Fibroblast of lung (primary cell): ENCODE measurements around the gene ZNF813. TPM values are rescaled to one million over a fixed set of nuclear protein-coding genes. Genes with fewer than 3 reads are reported as not detected.
A peak's percentile ranks its signal among the peaks of the same experiment; 100 is the strongest.

Source experiments
- DNase-seq, 2 donors: peaks; one replicate each; pipeline versions ENCODE4 v3.0.0 to v3.0.0-alpha.2; 2010; ENCODE audit warnings: low read depth in 2 of 2
- H2AFZ ChIP-seq: 2 replicates; pipeline ENCODE4 v1.5.1; 2012; ENCODE audit warnings: low read length, control low read depth, inconsistent platforms
- H3K27ac ChIP-seq: 2 replicates; pipeline ENCODE4 v1.5.1; 2011; ENCODE audit warnings: low read length, control low read depth; ENCODE audit not compliant: insufficient read depth
- H3K27me3 ChIP-seq: 2 replicates; pipeline ENCODE4 v1.5.1; 2011; ENCODE audit warnings: mild to moderate bottlenecking, low read length; ENCODE audit not compliant: control insufficient read depth, insufficient read depth
- H3K36me3 ChIP-seq: 2 replicates; pipeline ENCODE4 v1.5.1; 2011; ENCODE audit warnings: low read length; ENCODE audit not compliant: control insufficient read depth, insufficient read depth
- H3K4me1 ChIP-seq: 2 replicates; pipeline ENCODE4 v1.5.1; 2011; ENCODE audit warnings: low read length; ENCODE audit not compliant: control insufficient read depth, insufficient read depth; ENCODE audit errors: extremely low read depth
- H3K4me2 ChIP-seq: 2 replicates; pipeline ENCODE4 v1.5.1; 2011; ENCODE audit warnings: low read length, control low read depth; ENCODE audit not compliant: insufficient read depth; ENCODE audit errors: extremely low read depth
- H3K4me3 ChIP-seq, 4 experiments: fragments of 200-600 bp in 1 of 4; sonication (generic) in 1 of 4; replicated peaks in 1 of 4; 2 replicates each; pipeline ENCODE4 v1.5.1; 2011 to 2016; ENCODE audit warnings: low read length in 4 of 4, low read depth in 3 of 4, mild to moderate bottlenecking in 3 of 4, control low read depth in 2 of 4, inconsistent platforms in 1 of 4, mixed read lengths in 1 of 4; ENCODE audit not compliant: insufficient read depth in 1 of 4; ENCODE audit errors: control extremely low read depth in 1 of 4
- H3K79me2 ChIP-seq: 2 replicates; pipeline ENCODE4 v1.5.1; 2012; ENCODE audit warnings: mild to moderate bottlenecking, low read length, inconsistent platforms; ENCODE audit not compliant: control insufficient read depth, insufficient read depth
- H3K9ac ChIP-seq: 2 replicates; pipeline ENCODE4 v1.5.1; 2011; ENCODE audit warnings: mild to moderate bottlenecking, low read length, control low read depth; ENCODE audit not compliant: insufficient read depth
- H3K9me3 ChIP-seq: 2 replicates; pipeline ENCODE4 v1.5.1; 2012; ENCODE audit warnings: low read depth, low read length; ENCODE audit not compliant: control insufficient read depth, insufficient read depth
- H4K20me1 ChIP-seq: 2 replicates; pipeline ENCODE4 v1.5.1; 2011; ENCODE audit warnings: low read length; ENCODE audit not compliant: control insufficient read depth, insufficient read depth; ENCODE audit errors: extremely low read depth
- EZH2 ChIP-seq: IDR thresholded peaks from 2 replicates; pipeline ENCODE4 v1.5.1; 2012; ENCODE audit warnings: low read length, control low read depth, mild to moderate bottlenecking; ENCODE audit errors: missing control alignments
- polyA plus RNA-seq, 2 donors: library from polyadenylated mRNA; depleted of rRNA in 1 of 2; stranded (reverse) in 1 of 2; unstranded in 1 of 2; fragments of >200 nt; gene quantifications; 2 replicates each; pipeline ENCODE4 v1.2.1, GENCODE V29; 2011 to 2012; ENCODE audit warnings: missing spikeins in 1 of 2
- total RNA-seq: library from RNA; depleted of rRNA; stranded (reverse); fragments of >200 nt; gene quantifications from 2 replicates; pipeline ENCODE4 v1.2.1, GENCODE V29; 2014
- TF ChIP-seq, protein P1 (sequence below), 2 donors: IDR thresholded peaks in 1 of 2; conservative IDR thresholded peaks in 1 of 2; 1 replicate in 1 of 2; 2 replicates in 1 of 2; pipeline ENCODE4 v1.5.1; 2011 to 2012; ENCODE audit warnings: low read length in 2 of 2, control low read depth in 1 of 2, inconsistent platforms in 1 of 2, low read depth in 1 of 2, mild to moderate bottlenecking in 1 of 2

The ZNF813 gene
- total and polyA plus RNA-seq, 2 donors (not counting 1 experiment from before 2014, with no cell fraction given): 1.8 to 3.6 TPM

DNA sequence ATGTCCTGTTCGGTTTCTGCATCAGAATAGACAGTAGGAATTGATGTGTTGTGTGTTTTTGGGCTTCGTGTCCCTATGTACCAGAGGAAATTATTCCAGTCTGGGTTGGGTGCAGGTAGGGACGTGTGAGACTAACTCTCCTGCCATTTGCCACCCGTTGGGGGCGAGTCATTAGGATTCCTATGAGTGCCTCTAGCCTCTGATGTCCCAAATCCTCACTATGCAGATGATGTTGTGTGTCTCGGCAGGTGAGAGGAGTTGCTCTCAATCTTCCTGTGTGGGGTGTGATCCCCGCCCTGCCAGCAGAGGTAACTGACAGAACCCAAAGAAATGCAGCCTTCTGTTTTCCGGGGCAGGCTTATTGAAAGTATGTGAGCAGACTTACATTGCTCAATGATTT, 39.2 kb downstream of the ZNF813 start:
- Histone ChIP-seq H3K4me1 (no peaks in the 10 kb centered on the region), H3K27ac (no peak overlapping the region), H2AFZ (no peak overlapping the region), H3K9me3 (no peaks in the 10 kb centered on the region), H3K27me3 (no peaks in the 10 kb centered on the region), H4K20me1 (no peaks in the 10 kb centered on the region), H3K36me3 (no peaks in the 10 kb centered on the region), H3K9ac (no peak overlapping the region), H3K4me2 (no peak overlapping the region), H3K79me2 (no peaks in the 10 kb centered on the region), H3K4me3 (no peak overlapping the region)
- TF ChIP-seq EZH2: no peak
- TF ChIP-seq, protein P1, sequence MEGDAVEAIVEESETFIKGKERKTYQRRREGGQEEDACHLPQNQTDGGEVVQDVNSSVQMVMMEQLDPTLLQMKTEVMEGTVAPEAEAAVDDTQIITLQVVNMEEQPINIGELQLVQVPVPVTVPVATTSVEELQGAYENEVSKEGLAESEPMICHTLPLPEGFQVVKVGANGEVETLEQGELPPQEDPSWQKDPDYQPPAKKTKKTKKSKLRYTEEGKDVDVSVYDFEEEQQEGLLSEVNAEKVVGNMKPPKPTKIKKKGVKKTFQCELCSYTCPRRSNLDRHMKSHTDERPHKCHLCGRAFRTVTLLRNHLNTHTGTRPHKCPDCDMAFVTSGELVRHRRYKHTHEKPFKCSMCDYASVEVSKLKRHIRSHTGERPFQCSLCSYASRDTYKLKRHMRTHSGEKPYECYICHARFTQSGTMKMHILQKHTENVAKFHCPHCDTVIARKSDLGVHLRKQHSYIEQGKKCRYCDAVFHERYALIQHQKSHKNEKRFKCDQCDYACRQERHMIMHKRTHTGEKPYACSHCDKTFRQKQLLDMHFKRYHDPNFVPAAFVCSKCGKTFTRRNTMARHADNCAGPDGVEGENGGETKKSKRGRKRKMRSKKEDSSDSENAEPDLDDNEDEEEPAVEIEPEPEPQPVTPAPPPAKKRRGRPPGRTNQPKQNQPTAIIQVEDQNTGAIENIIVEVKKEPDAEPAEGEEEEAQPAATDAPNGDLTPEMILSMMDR (conservative IDR thresholded peaks at IDR 0.05 in 1 of 2, IDR thresholded peaks at IDR 0.05 in 1 of 2; ENCODE audit: low read depth in 1 of 2, low read length in 2 of 2): no peak
- DNase-seq: no peak

DNA sequence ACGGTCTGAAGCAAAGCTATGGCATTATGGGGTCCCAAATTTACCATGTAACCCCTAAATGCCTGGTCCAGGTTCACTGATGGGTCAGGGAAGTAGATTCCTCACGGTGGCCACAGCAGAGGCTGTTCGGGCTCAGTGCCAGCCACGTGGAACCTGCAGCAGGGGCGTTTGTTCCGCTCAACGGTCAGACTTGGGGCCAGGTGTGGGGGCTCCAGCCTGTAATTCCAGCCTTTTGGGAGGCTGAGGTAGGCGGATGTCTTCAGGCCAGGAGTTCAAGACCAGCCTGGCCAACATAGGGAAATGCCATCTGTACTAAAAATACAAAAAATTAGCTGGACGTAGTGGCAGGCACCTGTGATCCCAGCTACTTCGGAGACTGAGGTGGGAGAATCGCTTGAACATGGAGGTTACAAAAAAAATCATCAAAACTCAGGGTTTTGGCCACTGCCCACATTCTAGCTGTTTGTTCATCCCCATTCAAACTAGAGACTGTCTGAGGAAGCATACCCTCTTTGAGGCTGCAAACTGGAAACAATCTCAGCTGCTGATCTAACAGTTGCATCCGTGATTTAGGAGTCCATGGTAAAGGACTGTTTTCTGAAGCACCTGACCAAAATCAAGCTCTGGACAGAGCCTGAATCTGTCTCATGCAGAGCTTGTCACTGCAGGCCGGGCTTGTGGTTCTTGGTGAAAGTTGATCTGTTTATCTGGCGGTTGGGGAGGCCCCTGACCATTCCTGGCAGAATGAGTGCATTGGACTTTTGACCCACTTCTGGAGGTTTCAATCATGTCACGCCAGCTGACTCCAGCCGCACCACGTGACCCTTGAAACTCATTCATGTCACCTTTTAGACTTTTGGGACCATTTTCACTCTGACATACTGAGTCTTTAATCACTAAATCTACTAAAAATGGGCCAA, 40.2 kb downstream of the ZNF813 start:
- H3K4me2 ChIP-seq: no peak overlapping the region
- no peak for TF ChIP-seq EZH2
- TF ChIP-seq, protein P1 (conservative IDR thresholded peaks at IDR 0.05 in 1 of 2, IDR thresholded peaks at IDR 0.05 in 1 of 2; ENCODE audit: low read depth in 1 of 2, low read length in 2 of 2): no peak
- no peak overlapping the region for H2AFZ ChIP-seq
- no peaks in the 10 kb centered on the region for H4K20me1 ChIP-seq
- no peaks in the 10 kb centered on the region for H3K9me3 ChIP-seq
- peak in 1 of 2 donors; percentile 40 for DNase-seq
- no peak overlapping the region for H3K27ac ChIP-seq
- H3K9ac ChIP-seq: no peak overlapping the region
- no peaks in the 10 kb centered on the region for H3K36me3 ChIP-seq
- no peak overlapping the region for H3K4me3 ChIP-seq
- no peaks in the 10 kb centered on the region for H3K27me3 ChIP-seq
- H3K79me2 ChIP-seq: no peaks in the 10 kb centered on the region
- H3K4me1 ChIP-seq: no peaks in the 10 kb centered on the region

DNA sequence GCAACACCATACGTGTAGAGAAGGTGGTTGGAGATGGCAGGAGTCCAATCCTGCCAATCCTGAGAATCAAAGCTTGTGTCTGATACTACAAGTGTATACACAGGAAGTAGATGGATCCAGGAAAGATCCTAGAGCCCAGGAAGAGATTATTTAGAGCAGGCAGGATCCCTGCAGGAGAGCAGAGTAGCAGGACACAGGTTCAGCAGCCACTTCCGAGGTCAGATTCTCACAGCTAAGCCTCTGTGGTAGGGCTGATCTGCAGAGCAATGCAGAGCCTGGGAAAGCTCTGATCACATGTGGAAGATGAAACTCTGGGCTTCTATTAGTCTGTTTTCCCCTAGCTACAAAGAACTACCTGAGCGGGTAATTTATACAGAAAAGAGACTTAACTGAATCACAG, 41.9 kb downstream of the ZNF813 start:
- no peak overlapping the region for H3K9ac ChIP-seq
- TF ChIP-seq, protein P1 (conservative IDR thresholded peaks at IDR 0.05 in 1 of 2, IDR thresholded peaks at IDR 0.05 in 1 of 2; ENCODE audit: low read depth in 1 of 2, low read length in 2 of 2): no peak
- TF ChIP-seq EZH2: no peak
- no peaks in the 10 kb centered on the region for H3K27me3 ChIP-seq
- H3K79me2 ChIP-seq: no peaks in the 10 kb centered on the region
- no peak overlapping the region for H3K4me2 ChIP-seq
- H2AFZ ChIP-seq: no peak overlapping the region
- no peaks in the 10 kb centered on the region for H3K4me1 ChIP-seq
- no peaks in the 10 kb centered on the region for H3K9me3 ChIP-seq
- no peaks in the 10 kb centered on the region for H3K36me3 ChIP-seq
- DNase-seq: no peak
- H4K20me1 ChIP-seq: no peaks in the 10 kb centered on the region
- H3K27ac ChIP-seq: no peak overlapping the region
- no peak overlapping the region for H3K4me3 ChIP-seq
